Nephron (organoid): Measurements from ENCODE around the gene TNS1.

Experiments
- H3K27ac Mint-ChIP-seq, 3 experiments: 2 replicates each; pipeline ENCODE4 v1.8.0; 2020; ENCODE audit warnings: mixed read lengths in 3 of 3, mild to moderate bottlenecking in 2 of 3, moderate library complexity in 1 of 3
- H3K27me3 Mint-ChIP-seq: 2 replicates; pipeline ENCODE4 v1.8.0; 2021; ENCODE audit warnings: low read depth, mild to moderate bottlenecking, moderate library complexity, mixed read lengths
- H3K36me3 Mint-ChIP-seq: 2 replicates; pipeline ENCODE4 v1.8.0; 2020; ENCODE audit warnings: low read depth, mixed read lengths
- H3K4me1 Mint-ChIP-seq: 2 replicates; pipeline ENCODE4 v1.8.0; 2020; ENCODE audit warnings: mixed read lengths
- H3K4me3 Mint-ChIP-seq, 3 experiments: 2 replicates each; pipeline ENCODE4 v1.8.0; 2020; ENCODE audit warnings: mild to moderate bottlenecking in 3 of 3, mixed read lengths in 3 of 3, moderate library complexity in 2 of 3
- H3K9me3 Mint-ChIP-seq: 2 replicates; pipeline ENCODE4 v1.8.0; 2020; ENCODE audit warnings: mixed read lengths
- TF ChIP-seq, protein P1 (sequence below), 3 experiments: fragments of 200-600 bp; sonication (generic); IDR thresholded peaks; one replicate each; pipeline ENCODE4 v1.5.0; 2021; ENCODE audit warnings: antibody characterized with exemption in 3 of 3; ENCODE audit not compliant: unreplicated experiment in 3 of 3

TNS1 gene

DNA sequence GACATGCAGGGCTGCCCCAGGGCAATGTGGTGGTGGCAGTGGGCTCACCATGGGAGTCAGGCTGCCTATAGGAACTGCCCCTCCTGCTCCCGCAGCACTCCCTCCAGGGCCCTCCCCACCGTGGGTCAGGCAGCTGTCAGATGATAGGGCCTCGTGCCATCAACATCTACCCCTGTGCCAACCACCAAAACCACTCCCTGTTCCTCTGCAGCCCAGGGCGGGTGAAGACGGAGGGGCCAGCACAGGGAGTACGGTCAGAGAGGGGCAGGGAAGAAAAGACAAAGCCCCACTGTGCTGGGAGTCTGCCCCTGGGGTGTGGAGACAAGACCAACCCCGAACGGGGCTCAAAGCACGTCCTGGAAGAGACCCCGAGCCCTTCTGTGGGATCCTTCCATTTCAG is 97.4 kb downstream of the TNS1 start:
- H3K27ac Mint-ChIP-seq: no peak overlapping the region
- no peaks in the 10 kb centered on the region for H3K9me3 Mint-ChIP-seq
- H3K36me3 Mint-ChIP-seq: peaks cover 10% of the 10 kb centered on the region
- no peak overlapping the region for H3K4me3 Mint-ChIP-seq
- TF ChIP-seq, protein P1, sequence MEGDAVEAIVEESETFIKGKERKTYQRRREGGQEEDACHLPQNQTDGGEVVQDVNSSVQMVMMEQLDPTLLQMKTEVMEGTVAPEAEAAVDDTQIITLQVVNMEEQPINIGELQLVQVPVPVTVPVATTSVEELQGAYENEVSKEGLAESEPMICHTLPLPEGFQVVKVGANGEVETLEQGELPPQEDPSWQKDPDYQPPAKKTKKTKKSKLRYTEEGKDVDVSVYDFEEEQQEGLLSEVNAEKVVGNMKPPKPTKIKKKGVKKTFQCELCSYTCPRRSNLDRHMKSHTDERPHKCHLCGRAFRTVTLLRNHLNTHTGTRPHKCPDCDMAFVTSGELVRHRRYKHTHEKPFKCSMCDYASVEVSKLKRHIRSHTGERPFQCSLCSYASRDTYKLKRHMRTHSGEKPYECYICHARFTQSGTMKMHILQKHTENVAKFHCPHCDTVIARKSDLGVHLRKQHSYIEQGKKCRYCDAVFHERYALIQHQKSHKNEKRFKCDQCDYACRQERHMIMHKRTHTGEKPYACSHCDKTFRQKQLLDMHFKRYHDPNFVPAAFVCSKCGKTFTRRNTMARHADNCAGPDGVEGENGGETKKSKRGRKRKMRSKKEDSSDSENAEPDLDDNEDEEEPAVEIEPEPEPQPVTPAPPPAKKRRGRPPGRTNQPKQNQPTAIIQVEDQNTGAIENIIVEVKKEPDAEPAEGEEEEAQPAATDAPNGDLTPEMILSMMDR (IDR thresholded peaks at IDR 0.05; ENCODE audit: unreplicated experiment in 3 of 3): no peak
- peaks cover 64% of the 10 kb centered on the region for H3K4me1 Mint-ChIP-seq
- no peaks in the 10 kb centered on the region for H3K27me3 Mint-ChIP-seq

DNA sequence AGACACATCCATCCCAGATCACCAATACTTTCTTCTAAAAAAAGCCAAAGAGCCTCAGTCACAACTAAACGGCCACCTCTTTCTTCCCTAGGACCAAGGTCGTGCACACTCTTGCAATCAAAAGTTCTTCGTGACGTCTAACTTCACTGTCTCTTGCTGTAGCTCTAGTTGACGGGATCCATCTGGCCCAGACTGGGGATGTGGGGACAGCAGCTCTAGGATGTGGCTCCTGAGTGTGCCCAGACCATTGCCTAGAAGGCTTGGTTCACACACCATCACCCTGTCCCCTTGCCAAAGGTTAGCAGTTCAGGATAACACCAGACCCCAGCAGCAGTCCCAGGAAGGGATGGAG is 98.2 kb downstream of the TNS1 start:
- peak overlapping the region in 1 of 3 experiments; percentile 1 for H3K4me3 Mint-ChIP-seq
- no peaks in the 10 kb centered on the region for H3K27me3 Mint-ChIP-seq

DNA sequence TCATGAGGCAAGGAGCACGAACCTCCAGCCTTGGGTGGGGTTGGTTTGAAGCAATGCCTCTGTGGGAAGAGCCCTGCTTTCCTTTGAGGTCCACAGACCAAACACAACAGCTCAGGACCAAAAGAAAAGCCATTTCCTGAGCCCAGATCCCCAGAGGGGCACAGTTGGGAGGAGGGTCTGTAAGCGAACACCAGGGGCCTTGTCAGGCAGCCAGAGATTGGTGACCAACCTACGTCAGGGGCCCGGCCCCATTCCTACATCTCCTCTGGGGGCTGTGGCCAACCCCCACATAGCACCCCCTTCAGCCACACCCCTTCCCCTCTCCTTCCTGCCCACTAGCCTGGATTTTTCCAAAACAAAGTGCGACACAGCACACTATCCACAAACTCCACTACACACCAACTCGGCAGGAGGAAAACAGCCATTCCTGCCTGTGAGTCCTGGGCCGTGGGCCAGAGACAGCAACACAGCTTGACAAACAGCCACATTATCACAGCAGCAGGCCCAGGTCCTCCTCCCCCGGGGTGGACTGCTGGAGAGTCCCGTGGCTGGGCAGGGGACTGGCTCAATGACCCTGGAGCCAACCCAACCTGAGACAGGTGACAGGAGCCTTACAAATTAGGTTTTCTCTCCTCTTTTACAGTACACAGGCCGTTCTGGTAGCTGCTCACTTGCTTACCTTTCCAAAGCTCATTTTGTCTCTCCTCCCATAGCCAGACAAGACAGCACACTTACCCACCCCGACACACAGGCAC is 98.8 kb downstream of the TNS1 start:
- Mint-ChIP-seq H3K9me3 (no peaks in the 10 kb centered on the region), H3K4me3 (peak overlapping the region; percentile 7 to 31 (median 31)), H3K27me3 (no peaks in the 10 kb centered on the region), H3K36me3 (peaks cover 10% of the 10 kb centered on the region), H3K4me1 (peaks cover 51% of the 10 kb centered on the region), H3K27ac (peak overlapping the region; percentile 82 to 89 (median 83))
- TF ChIP-seq, protein P1 (IDR thresholded peaks at IDR 0.05; ENCODE audit: unreplicated experiment in 3 of 3): no peak

More for the DNA sequence above, 98.2 kb downstream of the TNS1 start:
- peak overlapping the region; percentile 82 to 89 (median 83) for H3K27ac Mint-ChIP-seq
- H3K36me3 Mint-ChIP-seq: peaks cover 10% of the 10 kb centered on the region
- H3K4me1 Mint-ChIP-seq: peaks cover 56% of the 10 kb centered on the region
- TF ChIP-seq, protein P1 (IDR thresholded peaks at IDR 0.05; ENCODE audit: unreplicated experiment in 3 of 3): no peak
- no peaks in the 10 kb centered on the region for H3K9me3 Mint-ChIP-seq

DNA sequence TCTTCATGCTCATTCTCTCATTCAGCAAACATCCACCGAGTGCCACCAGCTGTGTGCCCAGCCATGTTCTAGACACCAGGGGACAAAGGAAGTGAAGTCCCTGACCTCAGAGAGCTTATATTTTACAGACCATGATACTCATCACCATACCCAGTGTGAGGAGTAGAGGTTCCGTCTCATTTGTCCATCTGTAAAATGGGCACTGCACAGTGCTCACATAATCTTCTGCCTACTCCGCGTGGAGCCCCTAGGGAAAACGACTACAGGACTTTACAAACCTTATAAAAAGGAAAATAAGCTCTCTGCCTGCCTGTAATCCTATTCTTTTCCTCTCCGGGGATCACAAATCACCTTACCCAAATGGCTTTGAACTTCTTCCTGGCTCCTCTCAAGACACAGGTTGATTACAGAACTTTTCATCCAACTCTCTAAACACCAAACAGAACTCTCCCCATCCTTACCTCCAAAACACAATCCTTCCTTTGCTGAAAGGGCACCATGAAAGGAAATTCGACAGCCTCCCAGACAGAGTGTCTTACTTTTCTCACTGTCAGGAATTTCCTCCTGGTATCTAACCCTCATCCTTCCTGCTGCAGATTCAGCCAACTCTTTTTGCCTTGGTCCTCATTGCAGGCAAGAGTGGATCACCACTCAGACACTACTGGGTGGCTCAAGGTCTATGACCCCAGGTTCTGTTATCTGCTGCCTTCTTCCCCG is 99.5 kb downstream of the TNS1 start:
- H3K27me3 Mint-ChIP-seq: no peaks in the 10 kb centered on the region
- H3K4me3 Mint-ChIP-seq: peak overlapping the region; percentile 7 to 20 (median 13)
- peak overlapping the region; percentile 82 to 89 (median 83) for H3K27ac Mint-ChIP-seq
- H3K9me3 Mint-ChIP-seq: no peaks in the 10 kb centered on the region
- TF ChIP-seq, protein P1 (IDR thresholded peaks at IDR 0.05; ENCODE audit: unreplicated experiment in 3 of 3): no peak
- H3K4me1 Mint-ChIP-seq: peaks cover 51% of the 10 kb centered on the region
- peaks cover 10% of the 10 kb centered on the region for H3K36me3 Mint-ChIP-seq

DNA sequence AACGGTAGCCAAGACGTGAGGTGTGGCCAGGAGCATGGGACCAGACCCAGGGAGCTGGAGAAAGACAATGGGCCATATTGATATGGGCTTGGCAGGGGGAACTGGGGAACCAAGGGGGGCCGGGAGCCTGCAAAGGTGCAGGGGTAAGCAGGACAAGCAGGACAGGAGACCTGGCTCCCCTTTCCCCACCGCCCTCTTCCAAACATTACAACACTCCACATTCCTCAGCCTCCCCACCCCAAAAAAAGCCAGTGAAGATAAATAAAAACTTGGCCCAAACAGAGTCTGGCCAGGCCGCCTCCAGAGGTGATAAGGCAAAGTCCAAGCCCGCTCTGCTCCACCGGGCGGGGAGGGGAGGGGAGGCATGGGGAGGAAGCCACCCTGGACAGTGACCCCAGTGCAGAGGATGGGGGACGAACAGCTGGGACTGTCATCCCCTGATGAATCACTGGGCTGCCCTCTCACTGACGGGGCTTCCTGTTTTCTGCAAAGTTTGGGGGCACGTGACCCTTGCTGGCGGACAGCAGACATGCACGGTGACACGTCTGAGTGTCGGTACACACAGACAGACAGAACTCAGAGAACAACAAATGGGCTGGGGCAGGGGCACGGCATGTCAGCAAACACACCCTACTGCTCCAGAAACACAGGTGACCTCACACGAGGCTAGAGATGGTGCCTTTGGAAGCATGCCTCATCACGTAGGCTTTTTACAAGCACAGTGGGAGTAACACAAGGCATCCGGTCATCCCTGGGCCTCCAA is 100.2 kb downstream of the TNS1 start:
- peaks cover 47% of the 10 kb centered on the region for H3K4me1 Mint-ChIP-seq
- peaks cover 12% of the 10 kb centered on the region for H3K36me3 Mint-ChIP-seq
- H3K9me3 Mint-ChIP-seq: no peaks in the 10 kb centered on the region
- H3K27ac Mint-ChIP-seq: peak overlapping the region; percentile 82 to 89 (median 83)
- H3K27me3 Mint-ChIP-seq: no peaks in the 10 kb centered on the region
- TF ChIP-seq, protein P1 (IDR thresholded peaks at IDR 0.05; ENCODE audit: unreplicated experiment in 3 of 3): no peak
- peak overlapping the region in 2 of 3 experiments; percentile 23 to 55 for H3K4me3 Mint-ChIP-seq
